Urothelium cell line (cell line): ENCODE results near the gene PPP3CB.

Experiments
- DNase-seq: peaks from one replicate; pipeline ENCODE4 v3.0.0; 2011; ENCODE audit warnings: low spot score, mixed read lengths
- FAIRE-seq: peaks from 2 replicates; lab custom pipeline; 2011; peaks lifted over from hg19 to GRCh38; lab: Jason Lieb, UNC

The PPP3CB gene

GRCh38 chr10:73495884-73496674 is at the start of gene PPP3CB:
Gene PPP3CB (minus strand): TSS chr10:73496024. CDS start chr10:73495889, 135 bp downstream.
- DNase-seq (peak; percentile 93), FAIRE-seq (no peak)

- DNase-seq (no peak), FAIRE-seq (no peak)
Observed at GRCh38 chr10:73545357-73545756, 49.5 kb upstream of the PPP3CB start.

- DNase-seq (no peak), FAIRE-seq (no peak)
Observed at GRCh38 chr10:73537709-73538108, 41.9 kb upstream of the PPP3CB start.

GRCh38 chr10:73537288-73537687 is 41.5 kb upstream of the PPP3CB start:
- DNase-seq (no peak), FAIRE-seq (no peak)

- FAIRE-seq (no peak), DNase-seq (no peak)
Observed at GRCh38 chr10:73534857-73535256, 39.0 kb upstream of the PPP3CB start.

GRCh38 chr10:73529089-73529832 is 33.4 kb upstream of the PPP3CB start:
- FAIRE-seq (no peak), DNase-seq (peak; percentile 71)

GRCh38 chr10:73522263-73522662 is 26.4 kb upstream of the PPP3CB start:
- DNase-seq: no peak
- no peak for FAIRE-seq

GRCh38 chr10:73519336-73519735 is 23.5 kb upstream of the PPP3CB start:
- FAIRE-seq (no peak), DNase-seq (no peak)

GRCh38 chr10:73517166-73517888 is 21.5 kb upstream of the PPP3CB start:
- DNase-seq: no peak
- FAIRE-seq: no peak

- DNase-seq (no peak), FAIRE-seq (no peak)
Observed at GRCh38 chr10:73512207-73512743, 16.5 kb upstream of the PPP3CB start.

- FAIRE-seq: no peak
- DNase-seq: no peak
Observed at GRCh38 chr10:73509695-73510094, 13.9 kb upstream of the PPP3CB start.

GRCh38 chr10:73506491-73506890 is 10.7 kb upstream of the PPP3CB start:
- DNase-seq (no peak), FAIRE-seq (no peak)

- no peak for FAIRE-seq
Observed at GRCh38 chr10:73506074-73506473, 10.2 kb upstream of the PPP3CB start.

GRCh38 chr10:73503037-73503436 is 7.2 kb upstream of the PPP3CB start:
- FAIRE-seq (no peak), DNase-seq (no peak)

More at GRCh38 chr10:73506074-73506473, 10.2 kb upstream of the PPP3CB start:
- no peak for DNase-seq

- DNase-seq (no peak), FAIRE-seq (no peak)
Observed at GRCh38 chr10:73501651-73502050, 5.8 kb upstream of the PPP3CB start.

- DNase-seq (no peak), FAIRE-seq (no peak)
Observed at GRCh38 chr10:73497623-73498022, 1.8 kb upstream of the PPP3CB start.

- FAIRE-seq (no peak), DNase-seq (peak; percentile 95)
Observed at GRCh38 chr10:73495226-73495883, 469 bp downstream of the PPP3CB start.

- DNase-seq (no peak), FAIRE-seq (no peak)
Observed at GRCh38 chr10:73494877-73495225, 973 bp downstream of the PPP3CB start.

- no peak for DNase-seq
- no peak for FAIRE-seq
Observed at GRCh38 chr10:73494213-73494612, 1.6 kb downstream of the PPP3CB start.

GRCh38 chr10:73493781-73494180 is 2.0 kb downstream of the PPP3CB start:
- FAIRE-seq (no peak), DNase-seq (no peak)

GRCh38 chr10:73486601-73487000 is 9.2 kb downstream of the PPP3CB start:
- FAIRE-seq (no peak), DNase-seq (no peak)
